GM18499 (cell line): Measurements from ENCODE around the gene WDR90.
"Not testable (repeated sequence)": the region's sequence is repeated elsewhere in the genome, so short reads cannot be mapped to it uniquely, and the experiment has no call there.

ENCODE experiments used
- ATAC-seq: cut with Tn5 transposase; IDR thresholded peaks from one replicate; pipeline ENCODE4 v1.9.1; 2021; ENCODE audit warnings: moderate number of reproducible peaks; ENCODE audit not compliant: insufficient read depth, unreplicated experiment

The WDR90 gene

DNA sequence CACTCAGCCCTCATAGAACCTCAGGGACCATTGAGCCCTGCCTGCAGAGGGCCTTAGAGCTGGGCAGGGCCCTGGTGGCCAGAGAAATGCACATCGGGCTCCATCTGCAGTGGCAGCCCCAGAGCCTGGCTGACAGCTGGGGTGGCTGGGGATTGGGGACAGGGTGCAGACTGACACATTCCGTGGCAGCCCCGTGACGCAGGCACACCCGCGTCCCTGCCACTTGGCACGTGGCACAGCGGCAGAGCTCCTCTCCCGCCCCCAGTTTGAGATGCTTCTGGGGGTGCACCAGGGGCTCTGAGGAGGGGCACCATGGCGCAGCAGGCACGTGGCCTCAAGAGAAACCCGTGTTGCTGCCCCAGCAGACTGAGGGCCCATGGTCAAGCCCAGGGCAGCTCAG is 54.2 kb downstream of the WDR90 start:
- ATAC-seq = no peak

- no peak for ATAC-seq
Measured at GRCh38 chr16:704047-704446, 54.9 kb downstream of the WDR90 start.

GRCh38 chr16:704552-705380 is 55.6 kb downstream of the WDR90 start:
- ATAC-seq = no peak

GRCh38 chr16:705431-706188 is 56.4 kb downstream of the WDR90 start, which contains the start of gene FBXL16:
TSS of gene FBXL16 (minus strand) at chr16:705801. CDS start at chr16:697405, 8,396 bp downstream.
- no peak for ATAC-seq

- no peak for ATAC-seq
Measured at GRCh38 chr16:706189-707061, 57.3 kb downstream of the WDR90 start.

GRCh38 chr16:707062-707538 is 57.9 kb downstream of the WDR90 start:
- ATAC-seq = no peak

- no peak for ATAC-seq
Measured at GRCh38 chr16:708019-708418, 58.9 kb downstream of the WDR90 start.

DNA sequence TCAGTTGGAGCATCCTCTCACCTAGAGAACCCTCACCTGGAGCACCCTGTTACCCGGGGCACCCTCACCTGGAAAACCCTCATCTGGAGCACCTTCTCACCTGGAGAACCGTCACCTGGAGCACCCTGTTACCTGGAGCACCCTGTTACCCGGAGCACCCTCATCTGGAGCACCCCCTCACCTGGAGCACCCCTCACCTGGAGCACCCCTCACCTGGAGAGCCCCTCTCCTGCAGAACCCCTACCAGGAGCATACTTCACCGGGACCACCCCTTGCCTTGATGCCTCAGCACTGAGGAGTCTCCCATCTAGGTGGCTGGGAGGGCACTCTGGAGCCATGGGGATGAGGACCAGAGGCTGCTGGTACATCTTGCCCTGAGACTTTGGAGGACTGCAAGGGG is 59.8 kb downstream of the WDR90 start:
- ATAC-seq = no peak

DNA sequence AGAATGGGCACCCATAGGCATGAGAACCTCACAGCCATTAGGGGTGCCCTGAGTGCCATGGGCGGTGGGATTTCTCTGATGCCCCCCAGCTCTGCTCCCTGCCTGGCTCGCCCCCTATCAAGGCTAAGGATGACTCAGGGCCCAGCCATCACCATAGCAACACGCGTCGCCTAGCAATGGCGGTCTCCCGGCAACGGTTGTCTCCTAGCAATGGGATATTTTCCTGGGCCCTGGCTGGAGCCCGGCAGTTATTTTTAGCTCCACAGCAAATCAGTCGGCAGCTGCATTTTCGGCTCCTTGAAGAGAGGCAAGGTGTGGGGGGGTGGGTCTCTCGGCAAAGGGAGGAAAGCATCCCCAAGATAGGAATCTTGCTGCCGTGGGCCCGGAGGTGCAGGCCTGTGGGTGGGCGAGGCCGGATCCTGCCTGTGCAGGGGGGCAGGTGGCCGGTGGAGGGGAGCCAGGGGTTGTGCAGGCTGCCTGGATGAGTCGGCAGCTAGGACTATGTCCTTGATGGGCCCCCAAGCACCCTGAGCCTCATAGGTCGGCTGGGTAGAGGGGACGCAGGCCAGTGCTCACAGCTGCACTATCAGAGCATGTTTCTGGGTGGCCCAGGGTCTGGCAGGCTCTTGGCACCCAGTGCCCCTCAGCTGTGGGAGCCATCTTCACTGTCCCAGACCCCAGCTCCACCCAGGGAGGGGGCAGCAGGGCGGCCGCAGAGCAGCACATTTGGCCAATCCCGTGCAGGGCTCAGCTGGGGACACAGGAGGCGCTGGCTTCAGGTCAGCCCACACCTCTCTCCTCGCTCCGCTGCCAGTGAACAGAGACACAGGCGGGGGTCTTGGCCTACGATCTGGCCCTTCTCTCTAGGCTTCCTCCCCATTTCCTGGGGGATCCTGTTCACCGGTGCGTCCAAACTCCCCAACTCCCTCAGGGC is 60.7 kb downstream of the WDR90 start:
- ATAC-seq = no peak

GRCh38 chr16:710500-711075 is 61.4 kb downstream of the WDR90 start:
- ATAC-seq = no peak

DNA sequence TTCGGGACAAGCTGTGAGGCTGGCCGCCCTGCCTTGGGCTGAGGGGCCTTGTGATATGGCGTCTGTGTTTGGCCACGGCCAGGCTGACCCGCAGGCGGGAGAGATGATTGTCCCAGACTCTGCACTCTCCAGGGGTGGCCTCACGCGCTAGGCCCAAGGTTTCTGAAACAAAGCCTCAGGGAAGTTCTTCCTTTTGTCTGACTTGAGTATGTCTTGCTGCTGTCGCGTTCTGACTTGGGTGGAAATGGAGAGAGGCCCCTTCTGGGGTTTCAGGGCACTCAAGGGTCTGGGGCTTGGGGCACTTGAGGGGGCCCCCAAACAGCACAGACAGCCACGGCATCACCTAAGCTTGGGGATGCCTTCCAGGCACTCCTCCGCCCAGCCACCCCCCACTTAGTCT is 61.9 kb downstream of the WDR90 start:
- ATAC-seq = no peak

DNA sequence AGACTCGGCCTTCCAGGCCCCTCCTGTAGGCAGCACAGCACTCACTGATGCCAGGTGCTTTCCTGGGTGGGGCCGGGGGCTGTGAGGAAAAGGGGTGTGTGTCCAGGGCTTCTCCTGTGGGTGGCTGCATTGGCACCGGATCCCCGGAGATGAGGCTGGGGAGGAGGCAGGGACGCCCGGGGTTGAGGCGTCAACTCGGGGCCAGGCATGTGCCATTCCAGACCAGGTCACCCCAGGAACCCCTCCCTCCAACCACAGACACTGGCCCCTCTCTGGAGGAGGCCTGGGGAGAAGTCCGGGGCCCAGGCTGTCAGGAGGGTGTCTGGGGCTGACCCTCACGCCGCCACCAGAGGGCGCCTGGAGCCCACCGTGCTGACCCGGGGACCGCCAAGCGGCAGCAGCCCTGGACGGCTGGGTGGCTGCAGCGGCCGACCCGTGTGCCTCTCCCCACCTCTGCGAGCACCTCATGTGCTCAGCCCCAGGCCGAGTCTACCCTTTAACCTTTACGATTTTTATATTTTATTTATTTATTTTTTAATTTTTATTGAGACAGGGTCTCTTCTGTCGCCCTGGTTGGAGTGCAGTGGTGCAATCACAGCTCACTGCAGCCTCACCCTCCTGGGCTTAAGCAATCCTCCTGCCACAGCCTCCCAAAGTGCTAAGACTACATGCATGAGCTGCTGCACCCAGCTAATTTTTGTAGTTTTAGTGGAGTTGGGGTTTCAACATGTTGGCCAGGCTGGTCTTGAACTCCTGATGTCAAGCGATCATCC is 62.6 kb downstream of the WDR90 start:
- no peak for ATAC-seq

GRCh38 chr16:712740-713250 is 63.6 kb downstream of the WDR90 start:
- ATAC-seq = not testable (repeated sequence)

- no peak for ATAC-seq
Measured at GRCh38 chr16:714079-714478, 64.9 kb downstream of the WDR90 start.

DNA sequence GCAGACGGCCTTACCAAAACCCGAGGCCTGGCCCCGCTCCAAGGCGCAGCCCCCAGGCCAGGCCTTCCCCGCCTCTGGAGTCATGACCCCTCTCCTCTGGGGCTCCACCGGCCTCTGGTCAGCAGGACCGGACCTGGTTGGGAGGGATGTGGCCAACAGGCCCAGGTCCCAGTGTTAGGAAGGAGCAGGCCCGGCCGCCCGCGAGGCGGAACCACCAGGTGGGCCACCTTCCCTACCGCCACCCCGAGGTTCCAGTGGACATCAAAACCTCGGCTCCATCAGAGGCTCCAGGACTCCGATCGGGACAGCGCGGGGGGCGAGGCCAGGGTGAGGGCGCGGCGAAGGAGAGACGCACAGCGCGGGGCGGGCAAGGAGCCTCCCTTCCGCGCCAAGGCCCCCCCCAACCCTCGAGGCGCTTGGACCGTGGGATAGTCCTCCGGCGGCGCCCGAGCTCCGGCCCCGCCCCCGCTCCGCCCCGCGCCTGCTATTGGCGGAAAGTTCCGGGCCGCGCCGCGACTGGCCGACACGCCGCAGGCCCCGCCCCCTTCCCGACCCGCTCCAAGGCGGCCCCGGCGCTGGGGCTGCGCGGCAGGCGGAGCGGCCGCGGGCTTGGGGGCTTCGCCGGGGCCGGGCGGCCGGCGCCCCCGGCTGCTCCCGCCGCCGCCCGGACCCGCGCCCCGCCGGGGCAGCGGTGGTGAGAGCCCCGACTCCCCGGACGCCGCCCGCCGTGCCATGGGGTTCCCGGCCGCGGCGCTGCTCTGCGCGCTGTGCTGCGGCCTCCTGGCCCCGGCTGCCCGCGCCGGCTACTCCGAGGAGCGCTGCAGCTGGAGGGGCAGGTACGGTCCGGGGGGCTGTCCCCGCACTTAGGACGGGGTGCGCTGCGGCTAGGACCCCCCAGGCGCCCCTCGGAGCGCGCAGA is 65.7 kb downstream of the WDR90 start, which contains the start of gene METRN:
TSS of gene METRN (plus strand) at position 561 of the 919 bp plus-strand sequence. CDS start at position 733, 172 bp downstream.
- no peak for ATAC-seq

DNA sequence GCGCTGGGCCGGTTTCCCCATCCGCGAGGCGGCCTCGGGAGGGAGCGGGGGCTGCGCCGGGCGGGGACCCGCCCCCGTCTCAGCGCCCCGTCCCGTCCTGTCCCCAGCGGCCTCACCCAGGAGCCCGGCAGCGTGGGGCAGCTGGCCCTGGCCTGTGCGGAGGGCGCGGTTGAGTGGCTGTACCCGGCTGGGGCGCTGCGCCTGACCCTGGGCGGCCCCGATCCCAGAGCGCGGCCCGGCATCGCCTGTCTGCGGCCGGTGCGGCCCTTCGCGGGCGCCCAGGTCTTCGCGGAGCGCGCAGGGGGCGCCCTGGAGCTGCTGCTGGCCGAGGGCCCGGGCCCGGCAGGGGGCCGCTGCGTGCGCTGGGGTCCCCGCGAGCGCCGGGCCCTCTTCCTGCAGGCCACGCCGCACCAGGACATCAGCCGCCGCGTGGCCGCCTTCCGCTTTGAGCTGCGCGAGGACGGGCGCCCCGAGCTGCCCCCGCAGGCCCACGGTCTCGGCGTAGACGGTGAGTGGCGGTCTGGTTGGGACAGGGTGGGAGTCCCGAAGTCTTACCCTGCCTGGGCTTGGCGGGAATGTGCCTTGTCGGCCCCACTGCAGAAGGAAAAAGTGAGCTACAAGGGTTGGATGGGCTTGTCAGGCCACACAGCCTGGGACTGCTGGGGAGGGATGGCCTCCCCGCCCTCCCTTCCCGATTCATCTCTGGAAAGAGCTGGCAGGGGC is 66.5 kb downstream of the WDR90 start:
- no peak for ATAC-seq
